ENCODE results near the gene ORM2. TPM values are rescaled to one million over a fixed set of nuclear protein-coding genes. Genes with fewer than 3 reads are reported as not detected.

ORM2 gene
- total RNA-seq, 4 donors from 2014 or later, result not detected

- 80 to 89% methylated on average over 12 to 15 of the region's 31 CpGs for WGBS, 2 donors
- peaks cover 0 to 7% (median 0%) of the 10 kb centered on the region in 3 donors for H3K4me1 ChIP-seq
- H3K27me3 ChIP-seq, result no peaks in the 10 kb centered on the region
- peaks cover 0 to 31% (median 0%) of the 10 kb centered on the region in 3 donors for H3K36me3 ChIP-seq
- no peak for DNase-seq
- intact Hi-C loops (cut with DNase I), result no loop called here
- TF ChIP-seq POLR2A (IDR thresholded peaks at IDR 0.05) (no peak), CTCF (IDR thresholded peaks at IDR 0.05) (no peak)
- H3K9me3 ChIP-seq, result no peaks in the 10 kb centered on the region
- H3K4me3 ChIP-seq, result no peak overlapping the region
- no peak overlapping the region for H3K27ac ChIP-seq
Measured at GRCh38 chr9:114300846-114301797, 28.5 kb upstream of the ORM2 start.

GRCh38 chr9:114301798-114302565 is 27.7 kb upstream of the ORM2 start:
- DNase-seq, result no peak
- H3K4me3 ChIP-seq, result no peak overlapping the region
- WGBS, 2 donors, result 86 to 96% methylated on average over 7 to 14 of the region's 15 CpGs
- H3K36me3 ChIP-seq, result peaks cover 0 to 29% (median 0%) of the 10 kb centered on the region in 3 donors
- no peak for TF ChIP-seq POLR2A (IDR thresholded peaks at IDR 0.05)
- TF ChIP-seq CTCF (IDR thresholded peaks at IDR 0.05), result no peak
- intact Hi-C loops (cut with DNase I), result no loop called here
- no peaks in the 10 kb centered on the region for H3K27me3 ChIP-seq
- no peak overlapping the region for H3K27ac ChIP-seq
- H3K4me1 ChIP-seq, result peaks cover 0 to 7% (median 0%) of the 10 kb centered on the region in 3 donors
- H3K9me3 ChIP-seq, result no peaks in the 10 kb centered on the region

GRCh38 chr9:114302727-114303126 is 26.9 kb upstream of the ORM2 start:
- no peaks in the 10 kb centered on the region for H3K9me3 ChIP-seq
- no peak for TF ChIP-seq CTCF (IDR thresholded peaks at IDR 0.05)
- no peak for TF ChIP-seq POLR2A (IDR thresholded peaks at IDR 0.05)
- H3K4me3 ChIP-seq, result no peak overlapping the region
- H3K36me3 ChIP-seq, result peaks cover 0 to 37% (median 0%) of the 10 kb centered on the region in 3 donors
- peaks cover 0 to 7% (median 0%) of the 10 kb centered on the region in 3 donors for H3K4me1 ChIP-seq
- 49 to 59% methylated on average over 6 of the region's 6 CpGs for WGBS, 2 donors
- DNase-seq, result no peak
- intact Hi-C loops (cut with DNase I), result no loop called here
- H3K27ac ChIP-seq, result no peak overlapping the region
- H3K27me3 ChIP-seq, result no peaks in the 10 kb centered on the region

GRCh38 chr9:114303571-114303970 is 26.1 kb upstream of the ORM2 start:
- Histone ChIP-seq H3K27ac (no peak overlapping the region), H3K27me3 (no peaks in the 10 kb centered on the region), H3K4me3 (no peak overlapping the region), H3K4me1 (peaks cover 0 to 7% (median 0%) of the 10 kb centered on the region in 3 donors), H3K9me3 (no peaks in the 10 kb centered on the region), H3K36me3 (peaks cover 0 to 45% (median 0%) of the 10 kb centered on the region in 3 donors)
- no peak for DNase-seq
- TF ChIP-seq POLR2A (IDR thresholded peaks at IDR 0.05) (no peak), CTCF (IDR thresholded peaks at IDR 0.05) (no peak)
- intact Hi-C loops (cut with DNase I), result no loop called here
- WGBS, 2 donors, result 50 to 73% methylated on average over 3 to 5 of the region's 5 CpGs

- intact Hi-C loops (cut with DNase I), result no loop called here
- WGBS, 2 donors, result 73 to 90% methylated on average over 2 to 3 of the region's 4 CpGs
- Histone ChIP-seq H3K4me3 (no peak overlapping the region), H3K9me3 (no peaks in the 10 kb centered on the region), H3K27ac (no peak overlapping the region), H3K4me1 (peaks cover 0 to 7% (median 0%) of the 10 kb centered on the region in 3 donors), H3K36me3 (peaks cover 0 to 47% (median 0%) of the 10 kb centered on the region in 3 donors), H3K27me3 (no peaks in the 10 kb centered on the region)
- TF ChIP-seq POLR2A (IDR thresholded peaks at IDR 0.05) (no peak), CTCF (IDR thresholded peaks at IDR 0.05) (no peak)
- no peak for DNase-seq
Measured at GRCh38 chr9:114303977-114304376, 25.7 kb upstream of the ORM2 start.

Measured in esophagus squamous epithelium (tissue), 5 donors.